HG02884 (cell line): ENCODE data around the gene DNAJB14.
"Not testable (repeated sequence)": the region's sequence is repeated elsewhere in the genome, so short reads cannot be mapped to it uniquely, and the experiment has no call there.

ENCODE experiments used
- ATAC-seq: cut with Tn5 transposase; IDR thresholded peaks from one replicate; pipeline ENCODE4 v1.9.1; 2021; ENCODE audit warnings: mild to moderate bottlenecking, moderate library complexity; ENCODE audit not compliant: unreplicated experiment

Gene DNAJB14

GRCh38 chr4:99946356-99947189 is at the start of gene DNAJB14:
Gene DNAJB14, minus strand, starts transcription at chr4:99946618. Its CDS starts 47 bp downstream, at chr4:99946571.
- ATAC-seq, result peak; percentile 32

- ATAC-seq, result no peak
Measured at GRCh38 chr4:99991741-99992140, 45.3 kb upstream of the DNAJB14 start.

GRCh38 chr4:99987681-99988080 is 41.3 kb upstream of the DNAJB14 start:
- ATAC-seq, result no peak

- ATAC-seq, result peak; percentile 61
Measured at GRCh38 chr4:99986792-99987191, 40.4 kb upstream of the DNAJB14 start.

GRCh38 chr4:99983289-99983943 is 37.0 kb upstream of the DNAJB14 start:
- ATAC-seq, result no peak

- no peak for ATAC-seq
Measured at GRCh38 chr4:99979872-99980271, 33.5 kb upstream of the DNAJB14 start.

GRCh38 chr4:99971453-99972111 is 25.2 kb upstream of the DNAJB14 start:
- no peak for ATAC-seq

GRCh38 chr4:99968330-99968729 is 21.9 kb upstream of the DNAJB14 start:
- no peak for ATAC-seq

GRCh38 chr4:99966692-99967091 is 20.3 kb upstream of the DNAJB14 start:
- no peak for ATAC-seq

GRCh38 chr4:99965674-99966350 is 19.4 kb upstream of the DNAJB14 start:
- ATAC-seq, result no peak

- ATAC-seq, result no peak
Measured at GRCh38 chr4:99965173-99965572, 18.8 kb upstream of the DNAJB14 start.

GRCh38 chr4:99961711-99962110 is 15.3 kb upstream of the DNAJB14 start:
- no peak for ATAC-seq

GRCh38 chr4:99960648-99961047 is 14.2 kb upstream of the DNAJB14 start:
- no peak for ATAC-seq

- ATAC-seq, result not testable (repeated sequence)
Measured at GRCh38 chr4:99958207-99958606, 11.8 kb upstream of the DNAJB14 start.

GRCh38 chr4:99950913-99951254 is 4.5 kb upstream of the DNAJB14 start:
- ATAC-seq, result no peak

- peak; percentile 53 for ATAC-seq
Measured at GRCh38 chr4:99949999-99950912, 3.8 kb upstream of the DNAJB14 start, which contains the start of gene H2AZ1. Gene H2AZ1, minus strand, starts transcription at chr4:99950275. Its CDS starts 105 bp downstream, at chr4:99950170.

GRCh38 chr4:99949034-99949998 is 2.9 kb upstream of the DNAJB14 start:
- ATAC-seq, result peak; percentile 29

GRCh38 chr4:99947608-99948007 is 1.2 kb upstream of the DNAJB14 start:
- no peak for ATAC-seq

GRCh38 chr4:99947190-99947578 is 766 bp upstream of the DNAJB14 start:
- no peak for ATAC-seq
